VCaP (cell line): ENCODE data around the gene RHNO1.

Source experiments
- H3K27ac ChIP-seq: fragments of 450-650 bp; 2 replicates; pipeline ENCODE4 v1.5.1; 2017
- TF ChIP-seq, protein P1 (sequence below): fragments of 450-650 bp; conservative IDR thresholded peaks from 2 replicates; pipeline ENCODE4 v1.5.1; 2017; ENCODE audit warnings: mild to moderate bottlenecking, moderate library complexity

Gene RHNO1

DNA sequence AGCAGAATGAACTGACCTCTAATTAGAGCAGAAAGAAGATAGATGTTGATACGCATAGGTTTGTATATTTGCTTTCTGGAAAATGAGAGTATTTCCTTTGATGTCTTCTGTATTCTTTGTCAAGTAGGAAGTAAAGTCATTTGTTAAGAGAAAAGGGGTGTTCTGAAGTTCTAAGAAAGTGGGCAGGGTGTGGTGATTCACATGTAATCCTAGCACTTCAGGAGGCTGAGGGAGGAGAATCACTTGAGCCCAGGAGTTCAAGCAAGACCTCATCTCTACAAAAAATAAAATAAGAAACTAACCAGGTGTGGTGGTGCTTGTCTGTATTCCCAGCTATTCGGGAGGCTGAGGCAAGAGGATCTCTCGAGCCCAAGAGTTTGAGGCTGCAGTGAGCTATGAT is 2.8 kb downstream of the RHNO1 start:
- TF ChIP-seq, protein P1, sequence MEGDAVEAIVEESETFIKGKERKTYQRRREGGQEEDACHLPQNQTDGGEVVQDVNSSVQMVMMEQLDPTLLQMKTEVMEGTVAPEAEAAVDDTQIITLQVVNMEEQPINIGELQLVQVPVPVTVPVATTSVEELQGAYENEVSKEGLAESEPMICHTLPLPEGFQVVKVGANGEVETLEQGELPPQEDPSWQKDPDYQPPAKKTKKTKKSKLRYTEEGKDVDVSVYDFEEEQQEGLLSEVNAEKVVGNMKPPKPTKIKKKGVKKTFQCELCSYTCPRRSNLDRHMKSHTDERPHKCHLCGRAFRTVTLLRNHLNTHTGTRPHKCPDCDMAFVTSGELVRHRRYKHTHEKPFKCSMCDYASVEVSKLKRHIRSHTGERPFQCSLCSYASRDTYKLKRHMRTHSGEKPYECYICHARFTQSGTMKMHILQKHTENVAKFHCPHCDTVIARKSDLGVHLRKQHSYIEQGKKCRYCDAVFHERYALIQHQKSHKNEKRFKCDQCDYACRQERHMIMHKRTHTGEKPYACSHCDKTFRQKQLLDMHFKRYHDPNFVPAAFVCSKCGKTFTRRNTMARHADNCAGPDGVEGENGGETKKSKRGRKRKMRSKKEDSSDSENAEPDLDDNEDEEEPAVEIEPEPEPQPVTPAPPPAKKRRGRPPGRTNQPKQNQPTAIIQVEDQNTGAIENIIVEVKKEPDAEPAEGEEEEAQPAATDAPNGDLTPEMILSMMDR = no peak
- H3K27ac ChIP-seq = no peak overlapping the region

DNA sequence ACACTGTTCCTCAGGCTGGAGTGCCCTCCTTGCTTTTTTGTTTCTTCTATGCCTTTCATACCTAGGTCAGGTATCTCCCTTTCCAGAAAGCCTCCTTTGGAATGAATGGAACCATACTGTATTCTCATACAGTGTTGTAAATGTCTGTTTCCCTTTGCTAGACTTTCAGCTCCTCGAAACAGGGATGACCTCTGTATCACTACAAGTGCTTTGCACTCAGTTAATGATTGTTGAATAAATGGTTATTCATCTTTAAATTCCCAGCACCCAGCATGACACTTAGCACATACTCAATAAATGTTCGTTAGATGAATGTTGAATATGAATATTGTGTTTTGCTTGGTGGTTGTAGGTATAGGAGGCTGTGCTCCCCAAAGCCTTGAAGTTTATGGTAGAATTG is 7.8 kb downstream of the RHNO1 start:
- H3K27ac ChIP-seq = no peak overlapping the region
- TF ChIP-seq, protein P1 = no peak

DNA sequence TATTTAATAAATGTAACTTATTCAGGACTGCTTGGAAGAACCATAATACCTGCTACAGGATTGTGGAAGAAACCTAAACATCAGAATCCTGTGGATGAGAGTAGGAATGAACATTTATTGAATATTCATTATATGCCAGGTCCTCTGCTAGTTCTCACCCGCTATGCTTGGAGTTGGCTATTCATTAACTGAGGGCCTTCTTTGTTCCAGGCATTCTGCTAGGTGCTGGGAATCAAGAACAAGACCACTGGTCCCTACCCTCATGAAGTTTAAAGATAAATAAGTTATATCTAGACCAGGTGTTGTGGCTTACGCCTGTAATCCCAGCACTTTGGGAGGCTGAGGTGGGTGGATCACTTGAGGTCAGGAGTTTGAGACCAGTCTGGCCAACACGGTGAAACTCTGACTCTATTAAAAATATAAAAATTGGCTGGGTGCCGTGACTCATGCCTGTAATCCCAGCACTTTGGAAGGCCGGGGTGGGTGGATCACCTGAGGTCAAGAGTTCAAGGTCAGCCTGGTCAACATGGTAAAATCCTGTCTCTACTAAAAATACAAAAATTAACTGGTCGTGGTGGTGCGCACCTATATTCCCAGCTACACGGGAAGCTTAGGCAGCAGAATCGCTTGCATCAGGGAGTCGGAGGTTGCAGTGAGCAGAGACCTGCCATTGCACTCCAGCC is 9.9 kb downstream of the RHNO1 start:
- no peak overlapping the region for H3K27ac ChIP-seq
- TF ChIP-seq, protein P1 = no peak

DNA sequence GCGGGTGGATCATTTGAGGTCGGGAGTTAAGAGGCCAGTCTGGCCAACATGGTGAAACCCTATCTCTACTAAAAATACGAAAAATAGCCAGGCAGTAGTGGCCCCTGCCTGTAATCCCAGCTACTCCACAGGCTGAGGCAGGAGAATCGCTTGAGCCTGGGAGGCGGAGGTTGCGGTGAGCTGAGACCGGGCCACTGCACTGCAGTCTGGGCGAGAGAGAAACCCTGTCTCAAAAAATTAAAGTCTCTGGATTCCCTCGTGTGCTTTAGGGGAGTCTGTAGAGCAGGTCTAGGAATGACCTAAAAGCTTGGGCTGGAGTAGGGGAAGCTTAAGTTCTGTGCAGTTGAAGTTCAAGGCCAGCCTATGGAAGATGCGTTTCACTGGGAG is 13.0 kb downstream of the RHNO1 start:
- H3K27ac ChIP-seq = peak overlapping the region; percentile 88
- TF ChIP-seq, protein P1 = no peak

DNA sequence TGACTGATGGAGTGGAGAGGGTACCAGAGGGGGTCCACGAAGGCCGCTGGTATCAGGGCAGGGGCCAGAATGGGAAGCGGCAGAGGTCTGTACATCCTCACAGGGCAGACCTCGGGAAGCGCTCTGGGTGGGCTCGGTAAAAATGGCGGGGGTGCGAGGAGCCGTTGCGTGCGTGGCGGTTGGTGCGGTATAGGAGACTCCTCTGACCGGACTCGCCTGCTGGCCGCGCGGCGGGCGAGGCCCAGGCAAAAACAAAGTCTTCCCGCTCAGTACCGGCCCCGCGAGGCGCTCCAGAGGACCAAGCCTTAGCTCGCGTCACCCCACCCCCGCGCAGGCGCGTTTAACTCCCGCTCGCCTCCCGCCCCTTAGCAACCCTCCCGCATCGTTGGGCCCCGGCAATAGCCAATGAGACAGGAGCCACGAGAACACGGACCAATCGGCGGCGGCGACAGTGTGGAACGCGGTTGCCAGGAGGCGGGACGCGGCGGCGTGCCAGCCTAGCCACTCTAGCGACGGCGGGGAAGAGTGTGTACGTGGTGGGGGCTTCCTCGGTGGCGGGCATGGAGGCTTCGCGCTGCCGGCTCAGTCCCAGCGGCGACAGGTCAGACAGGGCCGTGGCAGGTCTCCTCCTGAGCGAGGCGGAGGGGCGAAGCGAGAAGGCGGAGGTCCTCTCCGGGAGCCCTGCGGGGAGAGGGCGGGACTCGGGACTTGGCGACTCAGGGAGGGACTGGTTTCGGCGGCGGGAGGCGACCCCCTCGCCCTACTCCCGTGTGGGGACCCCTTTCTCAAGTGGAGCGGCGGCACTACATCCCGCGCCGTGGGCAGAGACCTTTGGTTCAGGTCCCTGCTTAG is 13.6 kb downstream of the RHNO1 start, which contains the start of gene TULP3:
Gene TULP3 (plus strand): TSS at position 504 of the 852 bp plus-strand sequence. CDS start 57 bp downstream, at position 561.
- TF ChIP-seq, protein P1 = no peak
- peak within 1 kb of the TSS; percentile 88 for H3K27ac ChIP-seq

DNA sequence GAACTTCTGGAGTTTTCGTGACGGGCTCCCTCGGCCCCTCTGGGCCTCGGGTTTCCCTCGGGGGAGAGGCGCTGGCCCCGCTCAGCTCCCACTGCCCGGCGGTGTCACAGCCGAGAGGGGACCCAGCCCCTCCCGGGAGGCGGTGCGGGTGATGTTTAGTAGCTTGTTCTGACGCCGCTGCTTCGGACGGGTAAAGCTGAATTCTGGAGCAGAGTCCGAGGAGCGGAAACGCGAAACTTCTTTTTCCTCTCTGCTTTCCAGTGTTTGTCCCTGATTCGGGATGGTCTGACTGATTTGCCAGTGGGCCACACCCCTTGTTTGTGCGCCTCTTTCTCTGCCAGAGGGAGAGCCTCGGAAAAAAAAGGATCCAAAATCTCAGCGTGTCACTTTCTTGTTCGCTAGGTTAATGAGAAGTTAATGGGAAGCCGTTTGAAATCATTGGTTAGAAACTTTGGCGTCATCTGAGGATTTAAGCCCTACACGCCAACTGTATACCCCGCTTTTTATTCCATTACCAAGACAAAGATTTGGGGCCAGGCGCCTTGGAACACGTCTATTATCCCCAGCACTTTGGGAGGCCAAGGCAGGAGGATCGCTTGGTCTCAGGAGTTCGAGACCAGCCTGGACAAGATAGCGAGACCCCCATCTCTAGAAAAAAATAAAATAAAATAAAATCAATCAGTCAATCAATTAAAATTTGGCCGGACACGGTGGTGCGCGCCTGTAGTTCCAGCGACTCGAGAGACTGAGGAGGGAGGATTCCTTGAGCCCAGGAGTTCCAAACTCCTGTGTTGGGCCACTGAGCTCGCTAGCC is 14.4 kb downstream of the RHNO1 start:
- H3K27ac ChIP-seq = peak overlapping the region; percentile 88
- TF ChIP-seq, protein P1 = no peak

DNA sequence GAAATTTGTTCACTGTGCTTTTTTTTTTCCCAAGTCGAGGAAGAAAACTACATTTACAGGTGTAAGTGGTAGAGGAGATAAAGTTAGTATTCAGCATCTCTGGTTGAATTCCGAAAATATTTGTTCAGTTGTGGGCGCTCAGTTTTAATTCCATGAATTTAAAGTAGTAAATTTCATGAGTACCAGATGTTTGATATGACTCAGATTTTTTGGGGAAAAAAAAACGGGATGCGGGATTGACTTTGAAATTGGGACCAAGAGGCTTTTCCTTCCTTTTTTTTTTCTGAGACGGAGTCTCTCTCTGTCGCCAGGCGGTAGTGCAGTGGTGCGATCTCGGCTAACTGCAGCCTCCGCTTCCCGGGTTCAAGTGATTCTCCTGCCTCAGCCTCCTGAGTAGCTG is 15.2 kb downstream of the RHNO1 start:
- H3K27ac ChIP-seq = peak overlapping the region; percentile 88; the same call in 1 of the 2 replicates
- TF ChIP-seq, protein P1 = no peak
